Endothelial cell (in vitro differentiated cells): ENCODE results near the gene ANKRD12. TPM values are rescaled to one million over a fixed set of nuclear protein-coding genes. Genes with fewer than 3 reads are reported as not detected.

Experiments
- DNase-seq: peaks from one replicate; pipeline ENCODE4 v3.0.0; 2021; ENCODE audit warnings: low spot score
- H3K27ac Mint-ChIP-seq: one replicate; pipeline ENCODE4 v1.8.0; 2021; ENCODE audit warnings: mixed read lengths, inconsistent platforms; ENCODE audit not compliant: unreplicated experiment
- H3K27me3 Mint-ChIP-seq: one replicate; pipeline ENCODE4 v1.8.0; 2021; ENCODE audit warnings: mild to moderate bottlenecking, moderate library complexity, mixed read lengths, inconsistent platforms; ENCODE audit not compliant: unreplicated experiment
- H3K36me3 Mint-ChIP-seq: one replicate; pipeline ENCODE4 v1.8.0; 2021; ENCODE audit warnings: mild to moderate bottlenecking, low read depth, mixed read lengths, inconsistent platforms; ENCODE audit not compliant: unreplicated experiment
- H3K4me1 Mint-ChIP-seq: one replicate; pipeline ENCODE4 v1.8.0; 2021; ENCODE audit warnings: mild to moderate bottlenecking, mixed read lengths, inconsistent platforms; ENCODE audit not compliant: unreplicated experiment
- H3K4me3 Mint-ChIP-seq: one replicate; pipeline ENCODE4 v1.8.0; 2021; ENCODE audit warnings: mild to moderate bottlenecking, mixed read lengths, inconsistent platforms; ENCODE audit not compliant: unreplicated experiment
- H3K9me3 Mint-ChIP-seq: one replicate; pipeline ENCODE4 v1.8.0; 2021; ENCODE audit warnings: mixed read lengths, inconsistent platforms; ENCODE audit not compliant: unreplicated experiment
- CTCF ChIP-seq: fragments of 200-600 bp; sonication (generic); IDR thresholded peaks from one replicate; pipeline ENCODE4 v1.5.0; 2021; ENCODE audit warnings: antibody characterized with exemption; ENCODE audit not compliant: unreplicated experiment
- total RNA-seq: library from RNA; stranded (reverse); fragmentation: NEBNext Ultra II Directional; extraction: Animal tissue kit (Norgen Biotek cat#: 25700); gene quantifications from one replicate; pipeline ENCODE4 v1.2.1, GENCODE V29; 2021; ENCODE audit not compliant: unreplicated experiment

Gene ANKRD12
- total RNA-seq, 1 donor from 2014 or later: 32.9 TPM

- H3K36me3 Mint-ChIP-seq: peaks cover 4% of the 10 kb centered on the region
- H3K4me3 Mint-ChIP-seq: peak within 1 kb of the TSS; percentile 92
- peak within 1 kb of the TSS; percentile 10 for H3K27ac Mint-ChIP-seq
- no peaks in the 10 kb centered on the region for H3K9me3 Mint-ChIP-seq
- no peaks in the 10 kb centered on the region for H3K4me1 Mint-ChIP-seq
- peak; percentile 39 for TF ChIP-seq CTCF
- H3K27me3 Mint-ChIP-seq: no peaks in the 10 kb centered on the region
- peak; percentile 95 for DNase-seq
Measured at GRCh38 chr18:9334329-9334972, 197.9 kb downstream of the ANKRD12 start, which contains the start of gene TWSG1. Gene TWSG1 (plus strand): TSS chr18:9334773. CDS start chr18:9337230, 2,457 bp downstream.

GRCh38 chr18:9334973-9335696, 198.6 kb downstream of the ANKRD12 start:
- Mint-ChIP-seq H3K27ac (no peak overlapping the region), H3K9me3 (no peaks in the 10 kb centered on the region), H3K27me3 (no peaks in the 10 kb centered on the region), H3K4me1 (no peaks in the 10 kb centered on the region), H3K4me3 (peak overlapping the region; percentile 92), H3K36me3 (peaks cover 4% of the 10 kb centered on the region)
- TF ChIP-seq CTCF: peak; percentile 21
- no peak for DNase-seq

Other genes starting within 250 kb of the ANKRD12 start
- 102 TPM for gene NDUFV2, start 34.1 kb upstream of the ANKRD12 start, total RNA-seq
- gene TWSG1, start 198.0 kb downstream of the ANKRD12 start, total RNA-seq: 20.0 TPM